ENCODE data around the gene AKR1C1.
"Not testable (repeated sequence)": the region's sequence is repeated elsewhere in the genome, so short reads cannot be mapped to it uniquely, and the experiment has no call there.

Gene AKR1C1

DNA sequence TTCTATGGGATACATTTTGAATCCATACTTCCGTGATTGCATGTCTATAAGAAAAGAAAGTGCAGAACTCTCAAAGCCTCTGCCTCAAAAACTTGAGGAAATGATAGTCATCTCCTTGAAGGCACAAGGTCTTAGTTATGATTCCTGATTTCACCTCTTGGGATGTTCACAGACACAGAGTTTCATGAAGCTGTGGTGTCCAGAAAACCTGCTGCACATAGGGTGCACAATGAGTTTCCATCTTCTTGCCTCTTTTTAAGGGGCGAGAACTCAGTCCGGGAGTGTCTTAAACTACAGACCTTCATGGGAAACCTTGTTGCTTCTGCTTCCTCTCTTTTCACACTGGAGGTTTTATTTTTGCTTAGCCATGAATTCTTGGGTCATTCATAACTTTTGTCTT is 4.0 kb downstream of the AKR1C1 start:
- H3K4me3 ChIP-seq (ENCODE audit: low read depth in 1 of 2, low read length in 1 of 2); H3K9me3 ChIP-seq; H3K27ac ChIP-seq; H3K27me3 ChIP-seq; H3K36me3 ChIP-seq: not testable (repeated sequence)
- peaks cover 0 to 11% of the 10 kb centered on the region in 2 experiments for H3K4me1 ChIP-seq (ENCODE audit: control insufficient read depth in 1 of 2, insufficient read depth in 1 of 2, low read depth in 1 of 2, low read length in 1 of 2)

DNA sequence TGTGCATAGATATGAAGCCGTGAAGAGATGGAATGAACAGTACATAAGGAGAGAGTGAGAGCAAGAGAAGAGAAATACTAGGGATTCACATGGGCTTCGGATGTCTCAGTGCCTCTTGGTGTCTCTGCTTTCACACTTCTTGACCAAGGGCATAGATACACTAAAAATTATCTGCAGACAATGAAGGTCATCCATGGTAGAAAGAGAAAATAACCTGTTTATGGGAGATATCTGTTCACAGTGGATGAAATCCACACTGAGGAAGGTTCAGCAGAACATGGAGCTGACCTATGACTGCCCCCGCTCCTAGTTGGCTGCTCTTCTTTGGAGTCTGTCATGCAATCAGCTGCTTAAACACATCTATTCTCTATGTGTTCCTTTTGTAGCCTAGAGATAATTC is 6.1 kb downstream of the AKR1C1 start:
- not testable (repeated sequence) for H3K27ac ChIP-seq; H3K27me3 ChIP-seq; H3K9me3 ChIP-seq; H3K4me3 ChIP-seq (ENCODE audit: low read depth in 1 of 2, low read length in 1 of 2); H3K36me3 ChIP-seq
- H3K4me1 ChIP-seq (ENCODE audit: control insufficient read depth in 1 of 2, insufficient read depth in 1 of 2, low read depth in 1 of 2, low read length in 1 of 2), result peaks cover 0 to 11% of the 10 kb centered on the region in 2 experiments

GRCh38 chr10:4970362-4970761 is 7.1 kb downstream of the AKR1C1 start:
- not testable (repeated sequence) for H3K27me3 ChIP-seq; H3K4me3 ChIP-seq (ENCODE audit: low read depth in 1 of 2, low read length in 1 of 2); H3K36me3 ChIP-seq; H3K9me3 ChIP-seq; H3K27ac ChIP-seq
- H3K4me1 ChIP-seq (ENCODE audit: control insufficient read depth in 1 of 2, insufficient read depth in 1 of 2, low read depth in 1 of 2, low read length in 1 of 2), result peaks cover 0 to 11% of the 10 kb centered on the region in 2 experiments

DNA sequence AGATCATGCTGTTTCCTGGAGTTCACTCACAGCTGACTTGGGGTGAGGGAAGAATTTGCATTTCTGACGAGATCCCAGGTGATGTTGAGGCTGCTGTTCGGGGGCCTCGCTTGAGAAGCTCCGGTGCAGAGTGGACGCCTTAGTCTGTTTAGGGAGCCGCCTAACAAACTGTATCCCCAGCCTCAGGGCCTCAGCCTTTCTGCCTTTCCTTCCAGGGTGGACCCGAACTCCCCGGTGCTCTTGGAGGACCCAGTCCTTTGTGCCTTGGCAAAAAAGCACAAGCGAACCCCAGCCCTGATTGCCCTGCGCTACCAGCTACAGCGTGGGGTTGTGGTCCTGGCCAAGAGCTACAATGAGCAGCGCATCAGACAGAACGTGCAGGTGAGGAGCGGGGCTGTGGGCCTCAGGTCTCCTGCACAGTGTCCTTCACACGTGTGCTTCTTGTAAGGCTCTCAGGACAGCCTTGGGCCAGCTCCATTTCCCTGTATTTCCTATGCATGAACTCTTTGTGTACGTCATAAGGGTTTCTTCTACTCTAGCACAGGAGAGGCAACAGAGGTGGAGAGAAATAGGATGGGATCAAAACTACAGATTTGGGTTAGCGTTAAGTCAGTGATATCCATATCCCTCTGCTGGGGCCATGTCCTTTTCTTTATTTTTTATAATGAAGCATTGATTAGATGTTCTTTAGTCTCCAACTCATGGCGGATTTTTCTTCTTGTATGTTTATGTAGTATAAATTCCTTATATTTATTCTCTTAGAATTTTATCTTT is 9.3 kb downstream of the AKR1C1 start:
- H3K27me3 ChIP-seq; H3K36me3 ChIP-seq; H3K4me3 ChIP-seq (ENCODE audit: low read depth in 1 of 2, low read length in 1 of 2); H3K27ac ChIP-seq; H3K4me1 ChIP-seq (ENCODE audit: control insufficient read depth in 1 of 2, insufficient read depth in 1 of 2, low read depth in 1 of 2, low read length in 1 of 2); H3K9me3 ChIP-seq: not testable (repeated sequence)

- not testable (repeated sequence) for H3K9me3 ChIP-seq; H3K27me3 ChIP-seq; H3K27ac ChIP-seq; H3K4me1 ChIP-seq (ENCODE audit: control insufficient read depth in 1 of 2, insufficient read depth in 1 of 2, low read depth in 1 of 2, low read length in 1 of 2); H3K4me3 ChIP-seq (ENCODE audit: low read depth in 1 of 2, low read length in 1 of 2); H3K36me3 ChIP-seq
Observed at GRCh38 chr10:4973294-4973693, 10.1 kb downstream of the AKR1C1 start.

DNA sequence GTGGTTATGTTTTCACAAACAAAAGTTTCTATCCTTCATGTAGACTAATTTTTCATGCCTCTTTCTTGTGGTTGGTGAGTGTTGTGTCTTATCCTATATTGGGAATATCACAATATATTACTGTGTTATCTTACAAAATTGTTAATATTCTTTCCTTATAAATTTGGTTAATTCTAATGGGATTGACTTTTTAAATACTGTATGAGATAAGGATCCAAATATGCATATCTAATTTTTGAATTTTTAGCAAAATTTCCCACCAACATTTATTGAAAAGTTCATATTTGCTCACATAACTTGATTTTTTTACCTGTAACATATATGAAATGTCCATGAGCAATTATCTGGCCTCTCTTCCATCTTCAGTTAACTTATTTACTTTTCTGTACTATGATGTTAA is 11.2 kb downstream of the AKR1C1 start:
- not testable (repeated sequence) for H3K36me3 ChIP-seq; H3K4me3 ChIP-seq (ENCODE audit: low read depth in 1 of 2, low read length in 1 of 2); H3K27me3 ChIP-seq; H3K9me3 ChIP-seq; H3K27ac ChIP-seq; H3K4me1 ChIP-seq (ENCODE audit: control insufficient read depth in 1 of 2, insufficient read depth in 1 of 2, low read depth in 1 of 2, low read length in 1 of 2)

- Histone ChIP-seq H3K36me3 (no peaks in the 10 kb centered on the region), H3K9me3 (no peaks in the 10 kb centered on the region), H3K27me3 (no peaks in the 10 kb centered on the region), H3K27ac (no peak overlapping the region), H3K4me1 (ENCODE audit: control insufficient read depth in 1 of 2, insufficient read depth in 1 of 2, low read depth in 1 of 2, low read length in 1 of 2) (no peaks in the 10 kb centered on the region), H3K4me3 (ENCODE audit: low read depth in 1 of 2, low read length in 1 of 2) (no peak overlapping the region)
- TF ChIP-seq, protein P1, sequence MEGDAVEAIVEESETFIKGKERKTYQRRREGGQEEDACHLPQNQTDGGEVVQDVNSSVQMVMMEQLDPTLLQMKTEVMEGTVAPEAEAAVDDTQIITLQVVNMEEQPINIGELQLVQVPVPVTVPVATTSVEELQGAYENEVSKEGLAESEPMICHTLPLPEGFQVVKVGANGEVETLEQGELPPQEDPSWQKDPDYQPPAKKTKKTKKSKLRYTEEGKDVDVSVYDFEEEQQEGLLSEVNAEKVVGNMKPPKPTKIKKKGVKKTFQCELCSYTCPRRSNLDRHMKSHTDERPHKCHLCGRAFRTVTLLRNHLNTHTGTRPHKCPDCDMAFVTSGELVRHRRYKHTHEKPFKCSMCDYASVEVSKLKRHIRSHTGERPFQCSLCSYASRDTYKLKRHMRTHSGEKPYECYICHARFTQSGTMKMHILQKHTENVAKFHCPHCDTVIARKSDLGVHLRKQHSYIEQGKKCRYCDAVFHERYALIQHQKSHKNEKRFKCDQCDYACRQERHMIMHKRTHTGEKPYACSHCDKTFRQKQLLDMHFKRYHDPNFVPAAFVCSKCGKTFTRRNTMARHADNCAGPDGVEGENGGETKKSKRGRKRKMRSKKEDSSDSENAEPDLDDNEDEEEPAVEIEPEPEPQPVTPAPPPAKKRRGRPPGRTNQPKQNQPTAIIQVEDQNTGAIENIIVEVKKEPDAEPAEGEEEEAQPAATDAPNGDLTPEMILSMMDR (IDR thresholded peaks at IDR 0.05), result no peak
Observed at GRCh38 chr10:4977025-4977424, 13.8 kb downstream of the AKR1C1 start.

- Histone ChIP-seq H3K27me3 (no peaks in the 10 kb centered on the region), H3K36me3 (no peaks in the 10 kb centered on the region), H3K4me1 (ENCODE audit: control insufficient read depth in 1 of 2, insufficient read depth in 1 of 2, low read depth in 1 of 2, low read length in 1 of 2) (no peaks in the 10 kb centered on the region), H3K27ac (no peak overlapping the region), H3K4me3 (ENCODE audit: low read depth in 1 of 2, low read length in 1 of 2) (no peak overlapping the region), H3K9me3 (no peaks in the 10 kb centered on the region)
- TF ChIP-seq, protein P1 (IDR thresholded peaks at IDR 0.05), result no peak
Observed at GRCh38 chr10:4978870-4979269, 15.7 kb downstream of the AKR1C1 start.

DNA sequence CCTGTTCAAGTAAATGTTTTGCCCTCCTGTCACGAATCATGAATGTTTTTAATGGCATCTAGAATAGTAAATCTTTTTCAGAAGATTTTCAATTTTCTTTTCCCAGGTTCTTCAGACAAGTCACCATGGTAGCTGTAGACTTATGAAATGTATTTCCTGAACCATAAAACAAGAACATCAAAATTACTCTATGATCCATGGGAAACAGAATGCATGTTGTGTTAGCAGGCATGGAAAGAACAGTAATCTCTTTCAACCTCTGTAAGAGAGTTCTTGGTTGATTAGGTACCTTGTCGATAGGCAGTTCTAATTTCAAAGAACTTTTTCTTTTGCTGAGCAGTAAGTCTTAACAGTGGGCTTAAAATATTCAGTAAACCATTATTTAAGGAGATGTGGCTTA is 17.6 kb downstream of the AKR1C1 start:
- no peak overlapping the region for H3K4me3 ChIP-seq (ENCODE audit: low read depth in 1 of 2, low read length in 1 of 2)
- H3K36me3 ChIP-seq, result no peaks in the 10 kb centered on the region
- no peaks in the 10 kb centered on the region for H3K4me1 ChIP-seq (ENCODE audit: control insufficient read depth in 1 of 2, insufficient read depth in 1 of 2, low read depth in 1 of 2, low read length in 1 of 2)
- H3K9me3 ChIP-seq, result no peaks in the 10 kb centered on the region
- no peak overlapping the region for H3K27ac ChIP-seq
- TF ChIP-seq, protein P1 (IDR thresholded peaks at IDR 0.05), result no peak
- H3K27me3 ChIP-seq, result no peaks in the 10 kb centered on the region
